GM12875 (cell line): ENCODE measurements around the gene DAAM2.

Source experiments
- H3K4me3 ChIP-seq: one replicate; pipeline ENCODE4 v1.5.1; 2011; ENCODE audit warnings: low read depth, low read length, control low read depth
- TF ChIP-seq, protein P1 (sequence below): IDR thresholded peaks from 2 replicates; pipeline ENCODE4 v1.5.1; 2011; ENCODE audit warnings: low read depth, mild to moderate bottlenecking, control low read depth, inconsistent platforms, low read length, moderate library complexity, borderline replicate concordance; ENCODE audit not compliant: insufficient read depth

The DAAM2 gene

DNA sequence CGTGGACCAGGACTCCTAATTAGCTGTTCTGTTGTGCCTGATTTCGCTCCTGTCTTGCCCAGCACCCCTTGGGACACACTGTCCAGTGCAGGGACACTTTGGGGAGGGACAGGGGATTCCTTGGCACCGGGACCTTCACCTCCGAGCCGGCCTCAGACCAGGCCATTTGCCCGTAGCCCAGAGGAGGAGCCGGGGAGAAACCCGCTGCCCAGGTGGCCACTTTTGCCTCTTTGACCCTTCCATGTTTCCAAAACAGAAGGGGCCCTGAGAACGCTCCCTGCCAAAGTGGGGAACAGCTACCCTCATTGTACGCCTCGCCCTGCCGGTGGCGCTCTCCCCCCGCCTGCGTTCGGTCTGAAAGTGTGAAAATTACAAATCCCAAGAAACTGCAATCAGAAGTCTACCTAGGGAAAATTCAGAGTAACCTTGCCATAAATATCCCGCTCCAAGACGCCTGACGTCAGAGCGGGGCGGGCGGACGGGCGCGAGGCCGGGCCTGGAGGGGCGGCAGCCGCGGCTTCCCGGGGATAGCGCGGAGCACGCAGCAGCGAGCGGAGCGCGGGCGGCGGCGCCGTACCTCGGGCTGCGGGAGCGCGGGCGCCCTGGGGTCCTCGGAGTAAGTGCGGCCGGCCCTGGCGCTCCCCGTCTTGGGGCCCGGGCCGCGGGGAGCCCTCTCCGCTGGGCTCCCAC, at the start of gene DAAM2:
Gene DAAM2, plus strand, starts transcription at position 527 of the 690 bp plus-strand sequence. CDS start 63,927 bp downstream, outside the sequence.
- TF ChIP-seq, protein P1, sequence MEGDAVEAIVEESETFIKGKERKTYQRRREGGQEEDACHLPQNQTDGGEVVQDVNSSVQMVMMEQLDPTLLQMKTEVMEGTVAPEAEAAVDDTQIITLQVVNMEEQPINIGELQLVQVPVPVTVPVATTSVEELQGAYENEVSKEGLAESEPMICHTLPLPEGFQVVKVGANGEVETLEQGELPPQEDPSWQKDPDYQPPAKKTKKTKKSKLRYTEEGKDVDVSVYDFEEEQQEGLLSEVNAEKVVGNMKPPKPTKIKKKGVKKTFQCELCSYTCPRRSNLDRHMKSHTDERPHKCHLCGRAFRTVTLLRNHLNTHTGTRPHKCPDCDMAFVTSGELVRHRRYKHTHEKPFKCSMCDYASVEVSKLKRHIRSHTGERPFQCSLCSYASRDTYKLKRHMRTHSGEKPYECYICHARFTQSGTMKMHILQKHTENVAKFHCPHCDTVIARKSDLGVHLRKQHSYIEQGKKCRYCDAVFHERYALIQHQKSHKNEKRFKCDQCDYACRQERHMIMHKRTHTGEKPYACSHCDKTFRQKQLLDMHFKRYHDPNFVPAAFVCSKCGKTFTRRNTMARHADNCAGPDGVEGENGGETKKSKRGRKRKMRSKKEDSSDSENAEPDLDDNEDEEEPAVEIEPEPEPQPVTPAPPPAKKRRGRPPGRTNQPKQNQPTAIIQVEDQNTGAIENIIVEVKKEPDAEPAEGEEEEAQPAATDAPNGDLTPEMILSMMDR: no peak
- no peak within 1 kb of the TSS for H3K4me3 ChIP-seq

DNA sequence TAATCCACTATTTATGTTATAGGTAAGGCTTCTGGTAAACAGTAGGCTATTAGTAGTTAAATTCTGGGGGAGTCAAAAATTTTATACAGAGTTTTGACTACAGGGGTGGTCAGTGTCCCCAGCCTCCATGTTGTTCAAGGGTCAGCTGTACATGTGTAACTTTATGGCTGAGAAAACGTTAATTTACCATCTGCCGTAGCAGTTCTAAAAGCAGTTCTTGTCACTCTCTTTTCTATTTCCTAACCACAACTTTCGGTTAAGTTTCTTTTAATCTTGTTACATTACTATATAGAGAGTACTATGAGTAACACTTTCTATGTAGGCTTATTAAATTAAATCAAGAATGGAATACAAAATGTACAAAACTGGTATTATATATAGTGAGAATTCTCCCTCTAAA, 45.4 kb upstream of the DAAM2 start:
- no peak overlapping the region for H3K4me3 ChIP-seq
- TF ChIP-seq, protein P1: no peak

DNA sequence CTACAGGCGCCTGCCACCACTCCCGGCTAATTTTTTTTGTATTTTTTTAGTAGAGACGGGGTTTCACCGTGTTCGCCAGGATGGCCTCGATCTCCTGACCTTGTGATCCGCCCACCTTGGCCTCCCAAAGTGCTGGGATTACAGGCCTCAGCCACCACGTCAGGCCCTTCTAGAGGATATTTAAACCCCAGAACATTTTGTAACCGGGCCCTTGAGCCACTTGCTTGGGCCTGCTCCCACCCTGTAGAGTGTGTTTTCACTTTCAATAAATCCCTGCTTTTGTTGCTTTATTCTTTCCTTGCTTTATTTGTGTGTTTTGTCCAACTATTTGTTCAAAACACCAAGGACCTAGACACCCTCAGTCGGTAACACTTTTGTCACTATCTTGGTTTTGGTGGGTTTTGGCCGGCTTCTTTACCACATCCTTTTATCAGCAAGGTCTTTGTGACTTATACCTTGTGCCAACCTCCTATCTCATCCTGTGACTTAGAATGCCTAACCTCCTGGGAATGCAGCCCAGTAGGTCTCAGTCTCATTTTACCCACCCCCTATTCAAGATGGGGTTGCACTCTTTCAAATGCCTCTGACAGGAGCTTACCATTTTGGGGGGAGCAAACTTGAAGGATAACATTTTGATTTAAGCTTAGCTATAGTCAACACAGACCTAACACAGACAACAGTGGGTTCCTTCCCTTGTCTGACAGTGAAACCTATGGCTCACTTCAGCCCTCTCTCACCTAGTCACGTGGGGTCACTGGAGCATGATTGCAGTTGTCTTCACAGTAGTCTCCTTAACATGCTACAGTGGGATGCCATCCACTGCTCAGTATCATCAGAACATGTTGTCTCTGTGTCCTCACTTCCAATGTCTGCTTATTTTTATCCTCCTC, 39.1 kb upstream of the DAAM2 start:
- TF ChIP-seq, protein P1: no peak
- no peak overlapping the region for H3K4me3 ChIP-seq

DNA sequence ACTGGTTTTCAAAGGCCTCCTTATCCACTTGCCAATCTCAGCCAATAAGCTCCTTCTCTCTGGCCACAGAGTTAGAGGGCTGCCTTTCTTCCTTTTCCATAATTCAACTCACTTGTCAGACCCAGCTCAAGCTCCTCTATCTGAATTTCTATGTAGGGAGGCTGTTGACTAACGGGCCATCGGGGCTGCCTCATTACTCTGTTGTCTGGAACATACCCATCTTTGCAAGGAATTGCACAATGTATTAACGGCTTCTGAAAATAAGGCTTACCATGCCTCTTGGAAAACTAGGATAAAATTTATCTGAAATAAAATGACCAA, 38.5 kb upstream of the DAAM2 start:
- no peak overlapping the region for H3K4me3 ChIP-seq
- TF ChIP-seq, protein P1: no peak

DNA sequence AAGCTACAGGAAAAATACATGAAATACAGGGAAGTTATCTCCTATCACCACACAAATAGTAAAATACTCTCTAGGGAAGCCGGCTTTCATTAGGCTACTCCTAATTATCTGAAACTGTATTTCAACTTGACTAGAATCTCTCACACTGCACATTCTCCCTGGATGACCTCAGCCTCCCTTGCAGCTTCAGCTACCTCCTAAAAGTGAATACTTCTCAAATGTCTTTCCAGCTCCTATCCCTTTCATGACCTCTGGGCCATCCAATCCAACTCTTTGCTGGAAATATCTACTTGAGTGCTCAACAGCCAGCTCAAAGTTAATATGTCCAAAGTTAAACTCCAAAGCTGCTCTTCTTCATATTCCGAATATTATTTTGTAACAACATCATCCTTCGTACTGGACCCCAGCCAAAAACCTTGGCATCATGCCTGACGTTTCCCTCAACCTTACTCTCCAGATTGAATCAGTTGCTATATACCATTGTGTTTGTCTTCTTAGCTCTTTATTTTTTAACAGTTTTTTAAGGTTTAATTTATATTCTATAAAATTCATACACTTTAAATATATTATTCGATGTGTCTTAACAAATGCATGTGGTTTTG, 37.6 kb upstream of the DAAM2 start:
- no peak overlapping the region for H3K4me3 ChIP-seq
- TF ChIP-seq, protein P1: no peak

DNA sequence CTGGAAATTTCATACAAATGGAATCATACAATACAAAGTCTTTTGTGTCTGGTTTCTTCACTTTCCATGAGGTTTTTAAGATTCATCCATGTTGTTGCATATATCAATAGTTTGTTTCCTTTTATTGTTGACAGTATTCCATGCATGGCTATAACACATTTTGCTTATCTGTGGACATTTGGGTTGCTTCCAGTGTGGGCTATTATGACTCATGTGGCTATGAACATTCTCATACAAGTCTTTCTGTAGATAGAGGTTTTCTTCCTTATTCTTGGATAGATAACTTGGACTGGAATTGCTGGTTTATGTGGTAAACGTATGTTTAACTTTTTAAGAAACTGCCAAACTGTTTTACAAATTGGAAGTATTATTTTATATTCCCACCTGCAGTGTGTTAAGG, 36.9 kb upstream of the DAAM2 start:
- TF ChIP-seq, protein P1: no peak
- H3K4me3 ChIP-seq: no peak overlapping the region
